Ramos (cell line): ENCODE measurements around the gene VPS13D.

ENCODE experiments used
- in situ Hi-C: fragments of 300-500 bp; cut with MboI; formaldehyde crosslinking; loops from one replicate; pipeline ENCODE4 v1.14.3; 2022; ENCODE audit warnings: low sequenced_read_pairs; ENCODE audit not compliant: unreplicated experiment

Gene VPS13D

GRCh38 chr1:12196641-12197482 lies 33.0 kb upstream of the VPS13D start:
- in situ Hi-C loops: no loop called here

GRCh38 chr1:12197483-12197880 lies 32.3 kb upstream of the VPS13D start:
- in situ Hi-C loops: no loop called here

- in situ Hi-C loops: no loop called here
Measured at GRCh38 chr1:12200208-12200607, 29.6 kb upstream of the VPS13D start.

GRCh38 chr1:12201352-12202189 lies 28.3 kb upstream of the VPS13D start:
- in situ Hi-C loops: no loop called here

- in situ Hi-C loops: no loop called here
Measured at GRCh38 chr1:12202190-12202497, 27.7 kb upstream of the VPS13D start.

- in situ Hi-C loops: no loop called here
Measured at GRCh38 chr1:12202577-12202976, 27.3 kb upstream of the VPS13D start.

GRCh38 chr1:12203216-12204007 lies 26.4 kb upstream of the VPS13D start:
- in situ Hi-C loops: no loop called here

GRCh38 chr1:12204140-12204539 lies 25.7 kb upstream of the VPS13D start:
- in situ Hi-C loops: no loop called here

- in situ Hi-C loops: loop anchor here (5.0 kb wide), 1 partner anchor 78 kb away; no protein-coding TSS in a partner anchor
Measured at GRCh38 chr1:12204754-12205658, 24.8 kb upstream of the VPS13D start.

- in situ Hi-C loops: loop anchor here (5.0 kb wide), 1 partner anchor 79 kb away; no protein-coding TSS in a partner anchor
Measured at GRCh38 chr1:12206238-12206637, 23.6 kb upstream of the VPS13D start.

GRCh38 chr1:12206792-12207424 lies 22.9 kb upstream of the VPS13D start:
- in situ Hi-C loops: loop anchor here (5.0 kb wide), 1 partner anchor 80 kb away; no protein-coding TSS in a partner anchor

GRCh38 chr1:12208271-12208670 lies 21.6 kb upstream of the VPS13D start:
- in situ Hi-C loops: loop anchor here (5.0 kb wide), 1 partner anchor 81 kb away; no protein-coding TSS in a partner anchor

- in situ Hi-C loops: loop anchor here (5.0 kb wide), 1 partner anchor 82 kb away; no protein-coding TSS in a partner anchor
Measured at GRCh38 chr1:12208764-12209494, 20.9 kb upstream of the VPS13D start.

GRCh38 chr1:12209495-12209832 lies 20.4 kb upstream of the VPS13D start:
- in situ Hi-C loops: loop anchor here (5.0 kb wide), 1 partner anchor 82 kb away; no protein-coding TSS in a partner anchor

GRCh38 chr1:12215118-12215961 lies 14.5 kb upstream of the VPS13D start:
- in situ Hi-C loops: no loop called here

- in situ Hi-C loops: no loop called here
Measured at GRCh38 chr1:12219800-12220199, 10.0 kb upstream of the VPS13D start.

- in situ Hi-C loops: no loop called here
Measured at GRCh38 chr1:12220890-12221289, 8.9 kb upstream of the VPS13D start.
